Hepatocyte (in vitro differentiated cells): ENCODE results near the gene C19orf67. TPM values are rescaled to one million over a fixed set of nuclear protein-coding genes. Genes with fewer than 3 reads are reported as not detected.

Experiments
- DNase-seq: peaks from one replicate; pipeline ENCODE4 v3.0.0-alpha.2; 2016; ENCODE audit warnings: low spot score
- H2AFZ ChIP-seq: fragments of 200-600 bp; sonication (generic); 2 replicates; pipeline ENCODE4 v1.6.0; 2016; ENCODE audit warnings: antibody characterized with exemption, mild to moderate bottlenecking
- H3K27ac ChIP-seq: fragments of 200-600 bp; sonication (generic); 2 replicates; pipeline ENCODE4 v1.5.1; 2016; ENCODE audit warnings: mild to moderate bottlenecking
- H3K27me3 ChIP-seq: fragments of 200-600 bp; sonication (generic); 2 replicates; pipeline ENCODE4 v1.6.1; 2016
- H3K36me3 ChIP-seq: fragments of 200-600 bp; sonication (generic); replicated peaks from 2 replicates; pipeline ENCODE4 v1.5.1; 2016; ENCODE audit warnings: low read depth; ENCODE audit not compliant: insufficient read depth
- H3K4me1 ChIP-seq: fragments of 200-600 bp; sonication (generic); 2 replicates; pipeline ENCODE4 v1.5.1; 2016; ENCODE audit warnings: mild to moderate bottlenecking, moderate library complexity; ENCODE audit not compliant: insufficient read depth
- H3K4me2 ChIP-seq: fragments of 200-600 bp; sonication (generic); 2 replicates; pipeline ENCODE4 v1.6.0; 2016
- H3K4me3 ChIP-seq: fragments of 200-600 bp; sonication (generic); 2 replicates; pipeline ENCODE4 v1.5.1; 2016; ENCODE audit warnings: mild to moderate bottlenecking
- H3K79me2 ChIP-seq: fragments of 200-600 bp; sonication (generic); 2 replicates; pipeline ENCODE4 v1.6.0; 2017; ENCODE audit warnings: mild to moderate bottlenecking
- H3K9me2 ChIP-seq: fragments of 200-600 bp; sonication (generic); replicated peaks from 2 replicates; pipeline ENCODE4 v1.6.0; 2017; ENCODE audit warnings: mild to moderate bottlenecking; ENCODE audit not compliant: insufficient read depth
- H3K9me3 ChIP-seq: fragments of 200-600 bp; sonication (generic); 2 replicates; pipeline ENCODE4 v1.5.1; 2016; ENCODE audit warnings: low read depth, mild to moderate bottlenecking
- H4K20me1 ChIP-seq: fragments of 200-600 bp; sonication (generic); 2 replicates; pipeline ENCODE4 v1.6.0; 2016; ENCODE audit warnings: mild to moderate bottlenecking; ENCODE audit not compliant: insufficient read depth, poor library complexity, severe bottlenecking
- EZH2 ChIP-seq: fragments of 200-600 bp; sonication (generic); IDR thresholded peaks from 2 replicates; pipeline ENCODE4 v1.6.1; 2016; ENCODE audit warnings: antibody characterized with exemption, mild to moderate bottlenecking, borderline replicate concordance
- EZH2phosphoT487 ChIP-seq: fragments of 200-600 bp; sonication (generic); IDR thresholded peaks from one replicate; pipeline ENCODE4 v1.6.1; 2018; ENCODE audit warnings: antibody characterized with exemption, mild to moderate bottlenecking, low read depth, moderate library complexity; ENCODE audit not compliant: unreplicated experiment, severe bottlenecking
- WGBS: methylation state at CpG from one replicate; pipeline ENCODE4 v1.1.6; 2016; ENCODE audit warnings: low lambda C conversion rate; ENCODE audit errors: missing lambda C conversion rate; 5-methylcytosine and 5-hydroxymethylcytosine counted together
- polyA plus RNA-seq: library from polyadenylated mRNA; unstranded; fragments of >200 nt; fragmentation: Nextera tagmentation; extraction: Ambion mirVana; gene quantifications from 2 replicates; pipeline ENCODE4 v1.2.1, GENCODE V29; 2016
- total RNA-seq: library from RNA; depleted of rRNA; stranded (reverse); fragments of >200 nt; gene quantifications from 2 replicates; pipeline ENCODE4 v1.2.3, GENCODE V29; 2014
- TF ChIP-seq, protein P1 (sequence below): fragments of 200-600 bp; sonication (generic); IDR thresholded peaks from 2 replicates; pipeline ENCODE4 v1.5.1; 2016; ENCODE audit warnings: antibody characterized with exemption, mild to moderate bottlenecking; ENCODE audit not compliant: poor library complexity

The C19orf67 gene
- total RNA-seq (not detected in 2 replicates), polyA plus RNA-seq (not detected in 2 replicates)

DNA sequence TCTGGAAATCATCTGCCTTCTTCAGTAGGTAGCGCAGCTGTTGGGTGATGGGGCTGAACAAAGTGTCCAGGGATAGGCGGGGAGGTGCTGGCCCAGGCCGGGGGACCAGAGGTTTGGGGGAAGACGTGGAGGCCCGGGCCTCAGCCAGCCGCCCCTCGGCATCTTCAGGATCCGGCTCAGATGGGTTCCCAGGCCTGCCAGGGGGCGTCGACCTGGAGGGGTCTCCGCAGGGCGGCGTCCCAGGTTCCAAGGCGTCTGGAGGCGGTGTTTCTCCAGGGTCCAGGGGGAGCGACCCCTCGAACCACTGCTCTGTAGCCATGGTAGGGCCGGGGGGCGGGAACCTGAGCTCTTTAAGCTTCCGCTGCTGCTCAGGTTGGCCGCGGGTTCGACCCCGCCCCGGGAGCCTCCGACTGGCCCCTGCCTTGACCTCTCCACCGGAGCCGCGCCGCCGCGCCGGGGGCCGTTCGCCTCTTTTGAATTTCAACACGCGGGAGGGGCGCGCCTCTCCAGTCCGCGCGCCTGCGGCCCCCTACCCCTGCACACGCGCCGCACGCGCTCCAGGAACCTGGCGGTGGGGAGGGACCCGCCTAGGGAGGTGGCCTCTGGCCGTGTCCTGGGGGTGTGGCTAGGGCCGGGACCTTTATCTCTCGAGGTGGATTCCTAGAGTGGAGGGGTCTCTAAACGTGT, at the start of gene C19orf67:
TSS of gene C19orf67 (minus strand) at position 475 of the 687 bp plus-strand sequence. CDS start at position 319, 156 bp downstream.
- 33% methylated on average over 47 of the region's 54 CpGs for WGBS
- peaks cover 7% of the 10 kb centered on the region for H4K20me1 ChIP-seq

DNA sequence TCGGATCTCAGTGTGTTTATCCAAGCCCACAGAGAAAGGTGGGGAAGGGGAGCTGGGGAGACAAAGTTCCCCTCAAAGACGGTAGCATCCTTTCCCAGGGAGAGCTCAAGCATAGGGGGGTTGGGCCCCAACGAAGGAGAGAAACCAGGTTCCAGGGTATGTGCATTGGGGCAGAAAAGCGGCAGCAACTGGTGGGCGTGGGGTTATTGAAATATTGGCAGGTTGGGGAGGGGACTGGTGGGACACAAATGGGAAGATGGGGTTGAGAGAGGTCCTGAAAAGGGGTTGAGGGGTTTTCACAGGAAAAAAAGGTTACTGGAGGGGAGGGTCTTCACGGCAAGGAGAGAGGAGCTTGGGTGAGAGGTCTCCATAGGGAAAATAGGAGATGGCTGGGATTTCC, 49.8 kb upstream of the C19orf67 start:
- Histone ChIP-seq H3K79me2 (peaks cover 13% of the 10 kb centered on the region), H3K27me3 (no peaks in the 10 kb centered on the region), H3K9me2 (no peaks in the 10 kb centered on the region), H3K9me3 (no peaks in the 10 kb centered on the region), H3K36me3 (no peaks in the 10 kb centered on the region), H2AFZ (no peak overlapping the region), H3K4me2 (peak overlapping the region; percentile 83), H4K20me1 (no peaks in the 10 kb centered on the region), H3K4me3 (no peak overlapping the region), H3K27ac (no peak overlapping the region), H3K4me1 (peaks cover 13% of the 10 kb centered on the region)
- DNase-seq: no peak
- no peak for TF ChIP-seq EZH2
- 67% methylated on average over 6 of the region's 6 CpGs for WGBS

More for the DNA sequence above, at the start of gene C19orf67:
- Histone ChIP-seq H3K9me3 (no peaks in the 10 kb centered on the region), H3K36me3 (no peaks in the 10 kb centered on the region), H3K27ac (no peak within 1 kb of the TSS), H3K4me3 (no peak within 1 kb of the TSS), H3K27me3 (no peaks in the 10 kb centered on the region), H3K79me2 (peaks cover 15% of the 10 kb centered on the region), H3K9me2 (no peaks in the 10 kb centered on the region), H3K4me1 (peaks cover 6% of the 10 kb centered on the region), H2AFZ (no peak within 1 kb of the TSS), H3K4me2 (peak within 1 kb of the TSS; percentile 77)
- DNase-seq: peak; percentile 33
- TF ChIP-seq, protein P1, sequence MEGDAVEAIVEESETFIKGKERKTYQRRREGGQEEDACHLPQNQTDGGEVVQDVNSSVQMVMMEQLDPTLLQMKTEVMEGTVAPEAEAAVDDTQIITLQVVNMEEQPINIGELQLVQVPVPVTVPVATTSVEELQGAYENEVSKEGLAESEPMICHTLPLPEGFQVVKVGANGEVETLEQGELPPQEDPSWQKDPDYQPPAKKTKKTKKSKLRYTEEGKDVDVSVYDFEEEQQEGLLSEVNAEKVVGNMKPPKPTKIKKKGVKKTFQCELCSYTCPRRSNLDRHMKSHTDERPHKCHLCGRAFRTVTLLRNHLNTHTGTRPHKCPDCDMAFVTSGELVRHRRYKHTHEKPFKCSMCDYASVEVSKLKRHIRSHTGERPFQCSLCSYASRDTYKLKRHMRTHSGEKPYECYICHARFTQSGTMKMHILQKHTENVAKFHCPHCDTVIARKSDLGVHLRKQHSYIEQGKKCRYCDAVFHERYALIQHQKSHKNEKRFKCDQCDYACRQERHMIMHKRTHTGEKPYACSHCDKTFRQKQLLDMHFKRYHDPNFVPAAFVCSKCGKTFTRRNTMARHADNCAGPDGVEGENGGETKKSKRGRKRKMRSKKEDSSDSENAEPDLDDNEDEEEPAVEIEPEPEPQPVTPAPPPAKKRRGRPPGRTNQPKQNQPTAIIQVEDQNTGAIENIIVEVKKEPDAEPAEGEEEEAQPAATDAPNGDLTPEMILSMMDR: no peak
- TF ChIP-seq EZH2phosphoT487: no peak
- no peak for TF ChIP-seq EZH2

DNA sequence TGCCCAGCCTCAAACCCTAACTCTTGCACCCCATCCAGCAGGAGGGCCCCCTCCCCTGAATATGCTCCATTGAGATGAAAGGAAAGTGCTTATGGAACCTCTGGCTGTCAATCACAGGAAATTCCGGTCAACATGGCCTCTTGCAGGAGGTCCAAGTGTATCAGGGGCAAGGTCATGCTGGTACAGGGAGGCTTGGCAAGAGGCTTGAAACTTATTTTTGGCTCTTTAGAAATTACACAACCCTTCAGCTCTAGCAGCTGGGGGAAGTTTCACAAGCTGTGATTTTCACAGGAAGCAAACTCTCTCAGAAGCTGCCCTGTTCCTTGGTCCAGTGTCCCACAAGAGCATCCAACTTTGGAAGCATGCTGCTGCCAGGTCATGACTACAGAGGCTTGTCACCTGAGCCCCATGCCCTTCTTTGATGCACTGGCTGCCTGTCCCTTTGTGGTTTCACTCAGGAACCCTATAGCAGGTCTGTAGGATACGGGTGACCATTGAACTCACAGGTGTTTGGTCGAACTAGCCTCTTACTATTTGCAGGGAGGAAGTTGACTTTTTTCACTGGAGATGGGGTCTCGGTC, 42.4 kb upstream of the C19orf67 start:
- Histone ChIP-seq H3K4me3 (no peak overlapping the region), H3K9me3 (no peaks in the 10 kb centered on the region), H3K4me2 (no peak overlapping the region), H3K27me3 (no peaks in the 10 kb centered on the region), H3K27ac (no peak overlapping the region), H2AFZ (no peak overlapping the region), H3K79me2 (no peaks in the 10 kb centered on the region), H3K9me2 (no peaks in the 10 kb centered on the region), H3K4me1 (no peaks in the 10 kb centered on the region), H3K36me3 (no peaks in the 10 kb centered on the region), H4K20me1 (no peaks in the 10 kb centered on the region)
- TF ChIP-seq EZH2 (no peak), EZH2phosphoT487 (no peak)
- TF ChIP-seq, protein P1: no peak
- DNase-seq: no peak
- 92% methylated on average over 4 of the region's 4 CpGs for WGBS

DNA sequence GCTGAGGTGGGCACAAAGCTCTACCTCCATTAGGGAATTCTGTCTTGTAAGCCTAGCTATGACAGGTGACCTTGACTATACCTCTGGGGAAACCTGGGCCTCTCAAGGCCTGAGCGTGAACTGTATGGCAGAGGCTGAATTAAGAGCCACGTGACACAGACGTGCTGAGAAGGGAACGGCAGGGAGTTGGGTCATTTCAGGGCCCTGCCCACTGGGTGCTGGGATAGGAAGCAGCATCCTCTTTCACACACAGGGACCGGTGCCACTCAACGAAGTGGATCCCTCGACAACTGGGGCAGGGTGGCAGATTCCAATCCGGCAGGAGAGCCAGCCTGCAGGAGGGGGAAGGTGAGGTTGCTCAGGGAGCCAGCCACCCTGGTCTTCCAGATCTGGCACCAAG, 41.6 kb upstream of the C19orf67 start:
- TF ChIP-seq EZH2 (no peak), EZH2phosphoT487 (no peak)
- TF ChIP-seq, protein P1: no peak

More for the DNA sequence above, 41.6 kb upstream of the C19orf67 start:
- H3K9me3 ChIP-seq: no peaks in the 10 kb centered on the region
- no peaks in the 10 kb centered on the region for H3K36me3 ChIP-seq
- H3K27me3 ChIP-seq: no peaks in the 10 kb centered on the region
- 95% methylated on average over 8 of the region's 8 CpGs for WGBS
- H3K4me1 ChIP-seq: no peaks in the 10 kb centered on the region
- H3K27ac ChIP-seq: no peak overlapping the region
- H3K4me3 ChIP-seq: no peak overlapping the region
- no peaks in the 10 kb centered on the region for H3K9me2 ChIP-seq
- H2AFZ ChIP-seq: no peak overlapping the region
- no peaks in the 10 kb centered on the region for H3K79me2 ChIP-seq
- no peak overlapping the region for H3K4me2 ChIP-seq
- H4K20me1 ChIP-seq: no peaks in the 10 kb centered on the region
- DNase-seq: no peak
